Panc1 (cell line): ENCODE data around the gene PPM1B. TPM values are rescaled to one million over a fixed set of nuclear protein-coding genes. Genes with fewer than 3 reads are reported as not detected.
"Not testable (repeated sequence)": the region's sequence is repeated elsewhere in the genome, so short reads cannot be mapped to it uniquely, and the experiment has no call there.

Experiments used
- ATAC-seq: fragments of 200-7000 bp; cut with Tn5 transposase; 2 replicates; pipeline ENCODE4 v1.9.1; 2020; ENCODE audit warnings: mild to moderate bottlenecking, moderate library complexity
- BruUV-seq: library from RNA; stranded (reverse); fragments of 400-500 nt; replicated peaks from 2 replicates; lab custom pipeline; 2021; lab: Mats Ljungman, UMichigan
- CTCF ChIA-PET: fragments of 300-600 bp; sonication (Branson Sonifier 250); formaldehyde crosslinking; loops from one replicate; lab custom pipeline; 2022; ENCODE audit warnings: antibody characterized with exemption; lab: Charles Lee
- POLR2A ChIA-PET: fragments of 300-600 bp; sonication (Branson Sonifier 250); formaldehyde crosslinking; loops from one replicate; lab custom pipeline; 2022; ENCODE audit warnings: antibody characterized with exemption; lab: Charles Lee
- DNase-seq: peaks from one replicate; pipeline ENCODE4 v3.0.0-alpha.2; 2010; ENCODE audit warnings: low read depth, low spot score
- H3K27ac ChIP-seq: 2 replicates; pipeline ENCODE4 v1.5.1; 2011; ENCODE audit warnings: mild to moderate bottlenecking, low read length, inconsistent platforms
- H3K27me3 ChIP-seq: fragments of 200-500 bp; sonication (Bioruptor generic); 2 replicates; pipeline ENCODE4 v1.6.0; 2014; ENCODE audit warnings: low read length, inconsistent platforms; ENCODE audit not compliant: control insufficient read depth, insufficient read depth
- H3K36me3 ChIP-seq: fragments of 200-500 bp; sonication (Bioruptor generic); 2 replicates; pipeline ENCODE4 v1.5.1; 2014; ENCODE audit warnings: inconsistent platforms, mild to moderate bottlenecking, low read length, moderate library complexity; ENCODE audit not compliant: control insufficient read depth, insufficient read depth
- H3K4me1 ChIP-seq: 2 replicates; pipeline ENCODE4 v1.5.1; 2011; ENCODE audit warnings: inconsistent platforms, mild to moderate bottlenecking, low read length, moderate library complexity; ENCODE audit not compliant: control insufficient read depth, insufficient read depth
- H3K4me3 ChIP-seq, 2 experiments: 2 replicates each; pipeline ENCODE4 v1.5.1; 2011 to 2012; ENCODE audit warnings: low read depth in 2 of 2, low read length in 2 of 2, mild to moderate bottlenecking in 2 of 2, inconsistent platforms in 1 of 2, moderate library complexity in 1 of 2
- H3K9me3 ChIP-seq: fragments of 200-500 bp; sonication (Bioruptor generic); 2 replicates; pipeline ENCODE4 v1.5.1; 2014; ENCODE audit warnings: low read depth, mild to moderate bottlenecking, inconsistent platforms, low read length, moderate library complexity; ENCODE audit not compliant: control insufficient read depth, insufficient read depth
- POLR2AphosphoS5 ChIP-seq: IDR thresholded peaks from 2 replicates; pipeline ENCODE4 v1.6.1; 2012; ENCODE audit warnings: mild to moderate bottlenecking, low read depth, low read length, moderate library complexity
- SIN3A ChIP-seq: IDR thresholded peaks from 2 replicates; pipeline ENCODE4 v1.6.1; 2012; ENCODE audit warnings: low read depth, mild to moderate bottlenecking, low read length, moderate library complexity, borderline replicate concordance; ENCODE audit not compliant: insufficient read depth
- TCF7L2 ChIP-seq: IDR thresholded peaks from 2 replicates; pipeline ENCODE4 v1.6.1; 2011; ENCODE audit warnings: mild to moderate bottlenecking, low read depth, low read length, inconsistent platforms
- in situ Hi-C: cut with HindIII; loops from 2 replicates; pipeline ENCODE4 v1.10.0; 2016; ENCODE audit warnings: low sequenced_read_pairs, low pct_unique_long_range_greater_than_20kb
- intact Hi-C: fragments of 100-400 bp; cut with micrococcal nuclease; formaldehyde crosslinking; loops from one replicate; pipeline ENCODE4 v1.10.0; 2022; ENCODE audit not compliant: unreplicated experiment
- total RNA-seq: library from RNA; stranded (reverse); gene quantifications from one replicate; pipeline ENCODE4 v1.2.1, GENCODE V29; 2021; ENCODE audit not compliant: unreplicated experiment
- TF ChIP-seq, protein P1 (sequence below): fragments of 450-650 bp; IDR thresholded peaks from 2 replicates; pipeline ENCODE4 v1.5.1; 2017; ENCODE audit warnings: mild to moderate bottlenecking
- TF ChIP-seq, protein P2 (sequence below), 2 experiments: IDR thresholded peaks; 2 replicates each; pipeline ENCODE4 v1.6.1; 2011 to 2012; ENCODE audit warnings: low read depth in 2 of 2, control low read depth in 1 of 2, low read length in 1 of 2, mild to moderate bottlenecking in 1 of 2, moderate library complexity in 1 of 2; ENCODE audit not compliant: insufficient read depth in 1 of 2

Gene PPM1B
- total RNA-seq, 1 experiment from 2014 or later = 36.0 TPM

DNA sequence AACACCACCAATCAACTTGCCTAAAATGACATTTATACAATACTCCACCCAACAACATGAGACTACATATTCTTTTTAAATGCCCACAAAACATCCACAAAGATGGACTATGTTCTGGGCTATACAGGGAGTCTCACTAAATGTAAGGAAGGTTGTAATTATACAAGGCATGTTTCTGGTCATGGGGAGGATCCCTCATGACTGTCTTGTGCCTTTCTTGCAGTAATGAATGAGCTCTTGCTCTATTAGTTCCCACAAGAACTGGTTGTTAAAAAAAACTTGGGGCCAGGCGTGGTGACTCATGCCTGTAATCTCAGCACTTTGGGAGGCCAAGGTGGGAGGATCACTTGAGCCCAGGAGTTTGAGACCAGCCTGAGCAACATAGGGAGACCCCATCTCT is 89.1 kb downstream of the PPM1B start:
- CTCF ChIA-PET, in situ Hi-C loops, H3K27me3 ChIP-seq, H3K27ac ChIP-seq, BruUV-seq, H3K4me1 ChIP-seq, H3K4me3 ChIP-seq, intact Hi-C loops, POLR2A ChIA-PET, H3K36me3 ChIP-seq, ATAC-seq, H3K9me3 ChIP-seq, DNase-seq: not testable (repeated sequence)

DNA sequence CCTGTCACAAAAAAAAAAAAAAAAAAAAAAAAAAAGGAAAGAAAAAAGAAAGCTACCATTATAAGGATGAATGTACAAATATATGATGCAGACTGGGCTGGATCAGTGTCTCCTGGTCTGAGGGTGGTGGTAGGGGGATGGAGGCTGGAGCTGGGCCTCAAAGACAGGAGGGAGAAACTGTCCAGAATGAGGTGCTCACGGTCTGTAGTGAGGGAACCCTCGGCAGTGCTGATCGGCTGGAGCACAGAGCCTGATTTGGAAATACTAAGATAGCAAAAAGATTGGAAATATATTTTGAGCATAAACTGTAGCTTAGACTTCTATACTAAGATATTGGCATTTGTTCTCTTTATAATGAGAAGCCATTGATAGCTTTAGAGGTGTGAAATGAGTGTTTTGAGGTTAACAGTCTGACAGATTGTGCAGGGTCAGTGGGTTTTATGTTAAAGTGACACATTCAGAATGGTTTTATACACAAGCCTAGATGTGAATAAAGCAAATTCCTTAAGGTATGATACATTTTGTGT is 98.7 kb downstream of the PPM1B start:
- TF ChIP-seq SIN3A (no peak), TCF7L2 (no peak), POLR2AphosphoS5 (no peak)
- TF ChIP-seq, protein P1, sequence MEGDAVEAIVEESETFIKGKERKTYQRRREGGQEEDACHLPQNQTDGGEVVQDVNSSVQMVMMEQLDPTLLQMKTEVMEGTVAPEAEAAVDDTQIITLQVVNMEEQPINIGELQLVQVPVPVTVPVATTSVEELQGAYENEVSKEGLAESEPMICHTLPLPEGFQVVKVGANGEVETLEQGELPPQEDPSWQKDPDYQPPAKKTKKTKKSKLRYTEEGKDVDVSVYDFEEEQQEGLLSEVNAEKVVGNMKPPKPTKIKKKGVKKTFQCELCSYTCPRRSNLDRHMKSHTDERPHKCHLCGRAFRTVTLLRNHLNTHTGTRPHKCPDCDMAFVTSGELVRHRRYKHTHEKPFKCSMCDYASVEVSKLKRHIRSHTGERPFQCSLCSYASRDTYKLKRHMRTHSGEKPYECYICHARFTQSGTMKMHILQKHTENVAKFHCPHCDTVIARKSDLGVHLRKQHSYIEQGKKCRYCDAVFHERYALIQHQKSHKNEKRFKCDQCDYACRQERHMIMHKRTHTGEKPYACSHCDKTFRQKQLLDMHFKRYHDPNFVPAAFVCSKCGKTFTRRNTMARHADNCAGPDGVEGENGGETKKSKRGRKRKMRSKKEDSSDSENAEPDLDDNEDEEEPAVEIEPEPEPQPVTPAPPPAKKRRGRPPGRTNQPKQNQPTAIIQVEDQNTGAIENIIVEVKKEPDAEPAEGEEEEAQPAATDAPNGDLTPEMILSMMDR = no peak
- TF ChIP-seq, protein P2, sequence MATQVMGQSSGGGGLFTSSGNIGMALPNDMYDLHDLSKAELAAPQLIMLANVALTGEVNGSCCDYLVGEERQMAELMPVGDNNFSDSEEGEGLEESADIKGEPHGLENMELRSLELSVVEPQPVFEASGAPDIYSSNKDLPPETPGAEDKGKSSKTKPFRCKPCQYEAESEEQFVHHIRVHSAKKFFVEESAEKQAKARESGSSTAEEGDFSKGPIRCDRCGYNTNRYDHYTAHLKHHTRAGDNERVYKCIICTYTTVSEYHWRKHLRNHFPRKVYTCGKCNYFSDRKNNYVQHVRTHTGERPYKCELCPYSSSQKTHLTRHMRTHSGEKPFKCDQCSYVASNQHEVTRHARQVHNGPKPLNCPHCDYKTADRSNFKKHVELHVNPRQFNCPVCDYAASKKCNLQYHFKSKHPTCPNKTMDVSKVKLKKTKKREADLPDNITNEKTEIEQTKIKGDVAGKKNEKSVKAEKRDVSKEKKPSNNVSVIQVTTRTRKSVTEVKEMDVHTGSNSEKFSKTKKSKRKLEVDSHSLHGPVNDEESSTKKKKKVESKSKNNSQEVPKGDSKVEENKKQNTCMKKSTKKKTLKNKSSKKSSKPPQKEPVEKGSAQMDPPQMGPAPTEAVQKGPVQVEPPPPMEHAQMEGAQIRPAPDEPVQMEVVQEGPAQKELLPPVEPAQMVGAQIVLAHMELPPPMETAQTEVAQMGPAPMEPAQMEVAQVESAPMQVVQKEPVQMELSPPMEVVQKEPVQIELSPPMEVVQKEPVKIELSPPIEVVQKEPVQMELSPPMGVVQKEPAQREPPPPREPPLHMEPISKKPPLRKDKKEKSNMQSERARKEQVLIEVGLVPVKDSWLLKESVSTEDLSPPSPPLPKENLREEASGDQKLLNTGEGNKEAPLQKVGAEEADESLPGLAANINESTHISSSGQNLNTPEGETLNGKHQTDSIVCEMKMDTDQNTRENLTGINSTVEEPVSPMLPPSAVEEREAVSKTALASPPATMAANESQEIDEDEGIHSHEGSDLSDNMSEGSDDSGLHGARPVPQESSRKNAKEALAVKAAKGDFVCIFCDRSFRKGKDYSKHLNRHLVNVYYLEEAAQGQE (IDR thresholded peaks at IDR 0.05; ENCODE audit: insufficient read depth in 1 of 2, low read depth in 2 of 2, low read length in 1 of 2) = no peak
- ChIA-PET CTCF (no interaction called here), POLR2A (no interaction called here)
- intact Hi-C loops (no loop called here), in situ Hi-C loops (no loop called here)
- H3K9me3 ChIP-seq = no peaks in the 10 kb centered on the region
- H3K4me1 ChIP-seq = peaks cover 6% of the 10 kb centered on the region; the same call in 1 of the 2 replicates
- DNase-seq (no peak), ATAC-seq (0 out of 2 replicates have a peak, but pooled peaks have one; percentile 21)
- H3K36me3 ChIP-seq = no peaks in the 10 kb centered on the region
- BruUV-seq = no TSS peak
- H3K27me3 ChIP-seq = no peaks in the 10 kb centered on the region
- no peak overlapping the region for H3K27ac ChIP-seq
- H3K4me3 ChIP-seq = no peak overlapping the region

GRCh38 chr2:44267796-44268648 is 99.3 kb downstream of the PPM1B start:
- ChIA-PET POLR2A (no interaction called here), CTCF (no interaction called here)
- 0 out of 2 replicates have a peak, but pooled peaks have one; percentile 48 for ATAC-seq
- in situ Hi-C loops (no loop called here), intact Hi-C loops (no loop called here)
- no TSS peak for BruUV-seq
- H3K4me1 ChIP-seq = peaks cover 6% of the 10 kb centered on the region; the same call in 1 of the 2 replicates
- peak overlapping the region; percentile 12; the same call in 1 of the 2 replicates for H3K27ac ChIP-seq
- no peaks in the 10 kb centered on the region for H3K9me3 ChIP-seq
- DNase-seq = no peak
- no peaks in the 10 kb centered on the region for H3K27me3 ChIP-seq
- no peaks in the 10 kb centered on the region for H3K36me3 ChIP-seq
- H3K4me3 ChIP-seq = no peak overlapping the region
- TF ChIP-seq TCF7L2 = no peak
